ENCODE measurements around the gene SOX5.

Gene SOX5

GRCh38 chr12:23686095-23686494, 263.4 kb downstream of the SOX5 start:
- DNase-seq (ENCODE audit: low read depth in 2 of 2), result no peak

GRCh38 chr12:23684121-23684520, 265.3 kb downstream of the SOX5 start:
- DNase-seq (ENCODE audit: low read depth in 2 of 2), result no peak

GRCh38 chr12:23681237-23681636, 268.2 kb downstream of the SOX5 start:
- DNase-seq (ENCODE audit: low read depth in 2 of 2), result no peak

- DNase-seq (ENCODE audit: low read depth in 2 of 2), result no peak
Observed at GRCh38 chr12:23674064-23674463, 275.4 kb downstream of the SOX5 start.

- no peak for DNase-seq (ENCODE audit: low read depth in 2 of 2)
Observed at GRCh38 chr12:23671881-23672280, 277.6 kb downstream of the SOX5 start.

GRCh38 chr12:23670684-23671083, 278.8 kb downstream of the SOX5 start:
- no peak for DNase-seq (ENCODE audit: low read depth in 2 of 2)

GRCh38 chr12:23669691-23670090, 279.8 kb downstream of the SOX5 start:
- DNase-seq (ENCODE audit: low read depth in 2 of 2), result no peak

- no peak for DNase-seq (ENCODE audit: low read depth in 2 of 2)
Observed at GRCh38 chr12:23666866-23667265, 282.6 kb downstream of the SOX5 start.

GRCh38 chr12:23662966-23663365, 286.5 kb downstream of the SOX5 start:
- no peak for DNase-seq (ENCODE audit: low read depth in 2 of 2)

- no peak for DNase-seq (ENCODE audit: low read depth in 2 of 2)
Observed at GRCh38 chr12:23659131-23659530, 290.3 kb downstream of the SOX5 start.

- no peak for DNase-seq (ENCODE audit: low read depth in 2 of 2)
Observed at GRCh38 chr12:23657598-23657997, 291.9 kb downstream of the SOX5 start.

- DNase-seq (ENCODE audit: low read depth in 2 of 2), result no peak
Observed at GRCh38 chr12:23655884-23656283, 293.6 kb downstream of the SOX5 start.

GRCh38 chr12:23655112-23655511, 294.4 kb downstream of the SOX5 start:
- DNase-seq (ENCODE audit: low read depth in 2 of 2), result no peak

- no peak for DNase-seq (ENCODE audit: low read depth in 2 of 2)
Observed at GRCh38 chr12:23648546-23648945, 300.9 kb downstream of the SOX5 start.

- no peak for DNase-seq (ENCODE audit: low read depth in 2 of 2)
Observed at GRCh38 chr12:23640754-23641153, 308.7 kb downstream of the SOX5 start.

- no peak for DNase-seq (ENCODE audit: low read depth in 2 of 2)
Observed at GRCh38 chr12:23634344-23634743, 315.1 kb downstream of the SOX5 start.

- DNase-seq (ENCODE audit: low read depth in 2 of 2), result no peak
Observed at GRCh38 chr12:23631786-23632377, 317.6 kb downstream of the SOX5 start.

- DNase-seq (ENCODE audit: low read depth in 2 of 2), result no peak
Observed at GRCh38 chr12:23630524-23630923, 318.9 kb downstream of the SOX5 start.

GRCh38 chr12:23628806-23629205, 320.7 kb downstream of the SOX5 start:
- DNase-seq (ENCODE audit: low read depth in 2 of 2), result no peak

- no peak for DNase-seq (ENCODE audit: low read depth in 2 of 2)
Observed at GRCh38 chr12:23626791-23627190, 322.7 kb downstream of the SOX5 start.

- no peak for DNase-seq (ENCODE audit: low read depth in 2 of 2)
Observed at GRCh38 chr12:23621900-23622299, 327.6 kb downstream of the SOX5 start.

GRCh38 chr12:23618718-23619117, 330.8 kb downstream of the SOX5 start:
- DNase-seq (ENCODE audit: low read depth in 2 of 2), result no peak

- DNase-seq (ENCODE audit: low read depth in 2 of 2), result no peak
Observed at GRCh38 chr12:23617749-23618148, 331.7 kb downstream of the SOX5 start.

- DNase-seq (ENCODE audit: low read depth in 2 of 2), result no peak
Observed at GRCh38 chr12:23614280-23614679, 335.2 kb downstream of the SOX5 start.

Measured in fibroblast of skin of left biceps (primary cell).